H1 (cell line): ENCODE measurements around the gene IL16. TPM values are rescaled to one million over a fixed set of nuclear protein-coding genes. Genes with fewer than 3 reads are reported as not detected.

Experiments used
- CTCF ChIA-PET: fragments of 300-600 bp; sonication (Branson Sonifier 250); formaldehyde crosslinking; loops from one replicate; lab custom pipeline; 2021; ENCODE audit not compliant: partially characterized antibody; lab: Charles Lee
- POLR2A ChIA-PET: fragments of 300-600 bp; sonication (Branson Sonifier 250); formaldehyde crosslinking; loops from one replicate; lab custom pipeline; 2021; ENCODE audit warnings: inconsistent platforms; ENCODE audit not compliant: partially characterized antibody; lab: Charles Lee
- DNase-seq, 2 experiments: peaks; one replicate each; pipeline versions ENCODE4 v3.0.0 to v3.0.0-alpha.2; 2010 to 2022; ENCODE audit warnings: low spot score in 2 of 2, low read depth in 1 of 2, mixed read lengths in 1 of 2
- FAIRE-seq: peaks from 2 replicates; lab custom pipeline; 2011; peaks lifted over from hg19 to GRCh38; lab: Jason Lieb, UNC
- H2AFZ ChIP-seq: 2 replicates; pipeline ENCODE4 v1.8.1; 2012; ENCODE audit warnings: low read length, inconsistent platforms
- H2AK5ac ChIP-seq: 2 replicates; pipeline ENCODE4 v1.6.1; 2013; ENCODE audit warnings: low read depth, low read length
- H2BK120ac ChIP-seq: replicated peaks from 2 replicates; pipeline ENCODE3; 2013; ENCODE audit warnings: low read depth, low read length, inconsistent platforms
- H2BK12ac ChIP-seq: 2 replicates; pipeline ENCODE4 v1.6.1; 2013; ENCODE audit warnings: low read depth, low read length
- H2BK15ac ChIP-seq: 2 replicates; pipeline ENCODE4 v1.6.1; 2013; ENCODE audit warnings: low read length
- H2BK20ac ChIP-seq: 2 replicates; pipeline ENCODE4 v1.6.1; 2013; ENCODE audit warnings: low read length
- H2BK5ac ChIP-seq: 2 replicates; pipeline ENCODE4 v1.6.1; 2013; ENCODE audit warnings: low read depth, low read length
- H3K14ac ChIP-seq: 2 replicates; pipeline ENCODE4 v1.6.1; 2013; ENCODE audit warnings: inconsistent platforms; ENCODE audit not compliant: insufficient read length
- H3K18ac ChIP-seq: 2 replicates; pipeline ENCODE4 v1.6.1; 2013; ENCODE audit warnings: low read length; ENCODE audit errors: extremely low read depth
- H3K23ac ChIP-seq: 2 replicates; pipeline ENCODE4 v1.6.1; 2013; ENCODE audit warnings: inconsistent platforms; ENCODE audit not compliant: insufficient read length
- H3K23me2 ChIP-seq: 2 replicates; pipeline ENCODE4 v1.6.1; 2013; ENCODE audit warnings: low read depth, low read length
- H3K27ac ChIP-seq: 2 replicates; pipeline ENCODE4 v1.6.1; 2011; ENCODE audit warnings: low read depth, low read length, inconsistent platforms
- H3K27me3 ChIP-seq, 4 experiments: replicated peaks in 1 of 4; 1 replicate in 1 of 4; 2 replicates in 3 of 4; pipeline versions ENCODE4 v1.6.1 to v1.8.1; 2011 to 2013; ENCODE audit warnings: low read length in 3 of 4, mild to moderate bottlenecking in 3 of 4, inconsistent platforms in 2 of 4, mixed read lengths in 2 of 4, moderate library complexity in 1 of 4; ENCODE audit not compliant: control insufficient read depth in 3 of 4, insufficient read depth in 3 of 4; ENCODE audit errors: extremely low read depth in 1 of 4
- H3K36me3 ChIP-seq, 4 experiments: 2 replicates each; pipeline versions ENCODE4 v1.6.1 to v1.8.1; 2011 to 2013; ENCODE audit warnings: mild to moderate bottlenecking in 4 of 4, low read length in 3 of 4, moderate library complexity in 2 of 4, control low read depth in 1 of 4, inconsistent platforms in 1 of 4; ENCODE audit not compliant: insufficient read depth in 4 of 4, control insufficient read depth in 2 of 4
- H3K4ac ChIP-seq: replicated peaks from 2 replicates; pipeline ENCODE3; 2013; ENCODE audit warnings: low read length, low read depth, mixed read lengths, inconsistent platforms; ENCODE audit not compliant: insufficient read length
- H3K4me1 ChIP-seq, 4 experiments: replicated peaks in 1 of 4; 1 replicate in 1 of 4; 2 replicates in 3 of 4; pipeline versions ENCODE4 v1.6.1 to v1.8.1; 2011 to 2013; ENCODE audit warnings: low read length in 3 of 4, inconsistent platforms in 2 of 4, mixed read lengths in 1 of 4; ENCODE audit not compliant: insufficient read depth in 4 of 4, control insufficient read depth in 3 of 4
- H3K4me2 ChIP-seq, 2 experiments: 2 replicates each; pipeline versions ENCODE4 v1.6.1 to v1.8.1; 2011 to 2013; ENCODE audit warnings: low read depth in 2 of 2, low read length in 2 of 2, control low read depth in 1 of 2, inconsistent platforms in 1 of 2, mild to moderate bottlenecking in 1 of 2; ENCODE audit not compliant: insufficient read depth in 1 of 2
- H3K4me3 ChIP-seq, 4 experiments: fragments of 200-600, 300-600 bp in 1 of 4; sonication (generic), shearing (Covaris generic), sonication (Bioruptor Twin) in 1 of 4; 2 replicates each; pipeline versions ENCODE4 v1.5.1 to v1.8.1; 2011 to 2016; ENCODE audit warnings: low read length in 4 of 4, low read depth in 3 of 4, control low read depth in 2 of 4, inconsistent platforms in 2 of 4, mild to moderate bottlenecking in 2 of 4, mixed read lengths in 1 of 4, moderate library complexity in 1 of 4; ENCODE audit not compliant: insufficient read depth in 2 of 4; ENCODE audit errors: extremely low read depth in 1 of 4
- H3K56ac ChIP-seq: replicated peaks from 2 replicates; pipeline ENCODE3; 2013; ENCODE audit warnings: low read depth, mild to moderate bottlenecking, mixed read lengths, low read length, inconsistent platforms; ENCODE audit not compliant: insufficient read length
- H3K79me1 ChIP-seq: 2 replicates; pipeline ENCODE4 v1.6.1; 2013; ENCODE audit warnings: low read depth, low read length, control low read depth
- H3K79me2 ChIP-seq, 2 experiments: 2 replicates each; pipeline versions ENCODE4 v1.6.1 to v1.8.1; 2012 to 2013; ENCODE audit warnings: low read length in 2 of 2, mild to moderate bottlenecking in 2 of 2, inconsistent platforms in 1 of 2; ENCODE audit not compliant: insufficient read depth in 2 of 2, control insufficient read depth in 1 of 2
- H3K9ac ChIP-seq, 4 experiments: replicated peaks in 1 of 4; 1 replicate in 1 of 4; 2 replicates in 3 of 4; pipeline versions ENCODE4 v1.6.1 to v1.8.1; 2011 to 2013; ENCODE audit warnings: low read depth in 3 of 4, low read length in 3 of 4, control low read depth in 2 of 4, mild to moderate bottlenecking in 2 of 4, moderate library complexity in 2 of 4, inconsistent platforms in 1 of 4; ENCODE audit errors: extremely low read depth in 1 of 4
- H3K9me3 ChIP-seq, 2 experiments: 2 replicates each; pipeline versions ENCODE4 v1.6.1 to v1.8.1; 2012 to 2013; ENCODE audit warnings: mild to moderate bottlenecking in 2 of 2, moderate library complexity in 2 of 2, control low read depth in 1 of 2, inconsistent platforms in 1 of 2, low read depth in 1 of 2, low read length in 1 of 2, mixed read lengths in 1 of 2; ENCODE audit not compliant: insufficient read depth in 2 of 2
- H4K20me1 ChIP-seq, 2 experiments: replicated peaks in 1 of 2; 2 replicates each; pipeline versions ENCODE3 to v1.8.1; 2011 to 2013; ENCODE audit warnings: inconsistent platforms in 2 of 2, low read length in 2 of 2, mild to moderate bottlenecking in 1 of 2; ENCODE audit not compliant: insufficient read depth in 2 of 2, control insufficient read depth in 1 of 2
- H4K5ac ChIP-seq: 2 replicates; pipeline ENCODE4 v1.6.1; 2013; ENCODE audit warnings: low read length, low read depth, mixed read lengths, inconsistent platforms; ENCODE audit not compliant: insufficient read length
- H4K8ac ChIP-seq: 2 replicates; pipeline ENCODE4 v1.8.0; 2013; ENCODE audit warnings: mild to moderate bottlenecking, moderate library complexity, low read length, inconsistent platforms; ENCODE audit not compliant: insufficient read depth; ENCODE audit errors: extremely low read depth
- H4K91ac ChIP-seq: replicated peaks from 2 replicates; pipeline ENCODE3; 2013; ENCODE audit warnings: low read length, mixed read lengths, inconsistent platforms; ENCODE audit not compliant: insufficient read length
- CBX5 ChIP-seq: fragments of 300-800, 300-1000 bp; sonication (generic); IDR thresholded peaks from 2 replicates; pipeline ENCODE4 v1.7.1; 2016; ENCODE audit warnings: antibody characterized with exemption, low read length, low read depth
- CHD1 ChIP-seq: IDR thresholded peaks from 2 replicates; pipeline ENCODE4 v1.6.1; 2012; ENCODE audit warnings: low read depth, low read length, improper control_type of control experiment
- CTCF ChIP-seq, 3 experiments: IDR thresholded peaks; 1 replicate in 2 of 3; 2 replicates in 1 of 3; pipeline versions ENCODE4 v1.5.1 to v1.6.1; 2011; ENCODE audit warnings: low read length in 3 of 3, mild to moderate bottlenecking in 3 of 3, inconsistent platforms in 2 of 3, low read depth in 1 of 3, moderate library complexity in 1 of 3; ENCODE audit not compliant: insufficient read depth in 1 of 3; ENCODE audit errors: control extremely low read depth in 1 of 3
- GABPA ChIP-seq: IDR thresholded peaks from 2 replicates; pipeline ENCODE4 v1.6.1; 2011; ENCODE audit warnings: mild to moderate bottlenecking, low read length, moderate library complexity, borderline replicate concordance; ENCODE audit not compliant: insufficient read depth
- JUND ChIP-seq: IDR thresholded peaks from 2 replicates; pipeline ENCODE4 v1.6.1; 2011; ENCODE audit warnings: mild to moderate bottlenecking, improper control_type of control experiment, low read length
- POLR2AphosphoS5 ChIP-seq: IDR thresholded peaks from 2 replicates; pipeline ENCODE4 v1.6.1; 2011; ENCODE audit warnings: low read depth, low read length
- RNF2 ChIP-seq: fragments of 200-900, 300-1000 bp; sonication (generic); IDR thresholded peaks from 2 replicates; pipeline ENCODE4 v1.7.1; 2016; ENCODE audit warnings: borderline replicate concordance, low read depth, mild to moderate bottlenecking, antibody characterized with exemption, low read length; ENCODE audit not compliant: poor library complexity, severe bottlenecking; ENCODE audit errors: missing control alignments
- YY1 ChIP-seq: IDR thresholded peaks from 2 replicates; pipeline ENCODE4 v1.6.1; 2011; ENCODE audit warnings: low read depth, mild to moderate bottlenecking, low read length
- WGBS, 2 experiments: shearing (Covaris generic) in 1 of 2; methylation state at CpG; one replicate each; pipeline versions ENCODE4 v1.1.6 to v1.1.7; 2013 to 2015; ENCODE audit warnings: low lambda C conversion rate in 2 of 2, mixed read lengths in 2 of 2, inconsistent platforms in 1 of 2, low coverage in 1 of 2, missing lambda C conversion rate in 1 of 2; ENCODE audit not compliant: insufficient replicate concordance in 2 of 2, insufficient coverage in 1 of 2, insufficient read length in 1 of 2; ENCODE audit errors: extremely low coverage in 1 of 2, missing lambda C conversion rate in 1 of 2; 5-methylcytosine and 5-hydroxymethylcytosine counted together
- polyA plus RNA-seq, 7 experiments: library from polyadenylated mRNA; depleted of rRNA in 3 of 7; stranded (reverse) in 5 of 7; unstranded in 2 of 7; fragments of >200 nt in 5 of 7; fragments of 200-250 nt in 2 of 7; gene quantifications; 1 replicate in 5 of 7; 2 replicates in 1 of 7; 4 replicates in 1 of 7; pipeline versions ENCODE4 v1.2.1 to v1.2.3, GENCODE V29; 2011 to 2013; ENCODE audit warnings: missing spikeins in 2 of 7, mixed read lengths in 2 of 7
- total RNA-seq: library from RNA; stranded (reverse); fragmentation: NEBNext Ultra II Directional; extraction: Animal tissue kit (Norgen Biotek cat#: 25700); gene quantifications from 2 replicates; pipeline ENCODE4 v1.2.1, GENCODE V29; 2021

The IL16 gene
- total and polyA plus RNA-seq, 2 of the 8 experiments (the other 6 are each of a cell fraction or from before 2014, with no cell fraction given), result 0.03 to 0.09 TPM

DNA sequence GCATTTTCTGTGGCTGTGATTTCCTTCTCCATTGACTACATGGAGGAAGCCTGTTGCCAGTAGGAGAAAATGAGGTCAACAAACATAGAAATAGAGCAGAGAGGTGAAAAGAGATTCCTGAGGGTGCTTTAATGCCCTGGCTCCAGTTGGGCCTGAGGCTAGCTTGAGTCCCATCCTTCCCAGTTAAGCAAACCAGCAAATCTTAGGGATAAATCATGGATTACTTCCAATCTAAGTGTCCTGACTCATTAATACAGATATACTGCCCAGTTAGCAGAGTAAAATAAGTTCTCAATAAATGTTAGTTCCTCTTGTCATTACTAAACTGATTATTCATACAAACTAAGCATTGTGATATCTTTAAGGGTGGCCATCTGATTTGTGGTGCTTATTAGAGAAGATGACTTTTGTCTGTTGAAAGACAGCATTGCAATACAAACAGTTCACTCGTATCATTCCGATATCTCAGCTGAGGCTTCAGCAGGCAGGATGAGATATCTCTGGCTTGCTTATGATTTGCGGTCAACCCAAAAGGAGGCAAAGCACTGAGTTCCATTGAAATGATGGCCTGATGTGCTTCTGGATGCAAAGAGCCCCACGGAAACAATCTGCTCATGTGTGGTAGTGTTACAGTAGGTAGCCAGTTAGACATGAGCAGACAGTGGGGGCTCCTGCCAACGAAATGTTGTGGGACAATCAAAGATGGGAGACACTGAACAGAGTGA lies 133.8 kb downstream of the IL16 start:
- no peak overlapping the region for H3K4me3 ChIP-seq
- H3K27ac ChIP-seq, result no peak overlapping the region
- peaks cover 0 to 2% (median 0%) of the 10 kb centered on the region in 4 experiments; a peak in 1 of 7 replicates for H3K4me1 ChIP-seq
- no peaks in the 10 kb centered on the region for H3K36me3 ChIP-seq
- POLR2A ChIA-PET, result no interaction called here
- H3K27me3 ChIP-seq, result no peaks in the 10 kb centered on the region
- no peak overlapping the region for H3K4me2 ChIP-seq
- H2BK12ac ChIP-seq, result no peak overlapping the region
- H2BK15ac ChIP-seq, result no peak overlapping the region
- no peak overlapping the region for H3K14ac ChIP-seq
- H3K79me2 ChIP-seq, result no peaks in the 10 kb centered on the region
- no peak overlapping the region for H3K23ac ChIP-seq
- H3K56ac ChIP-seq, result no peak overlapping the region
- no peak overlapping the region for H3K4ac ChIP-seq
- H4K91ac ChIP-seq, result no peak overlapping the region
- WGBS, 2 experiments, result 91% methylated on average over 5 of the region's 5 CpGs; no CpG with 5 or more reads in 1 of the 2 experiments
- no peak overlapping the region for H2AFZ ChIP-seq
- no peaks in the 10 kb centered on the region for H3K23me2 ChIP-seq
- no peak for DNase-seq
- H4K20me1 ChIP-seq, result no peaks in the 10 kb centered on the region
- H3K9me3 ChIP-seq, result no peaks in the 10 kb centered on the region
- CTCF ChIA-PET, result interaction anchor here (1.6 to 1.9 kb wide), 2 partner anchors 27 to 55 kb away, joined by 3 to 5 read pairs; no protein-coding TSS in a partner anchor
- no peak overlapping the region for H4K5ac ChIP-seq
- H2AK5ac ChIP-seq, result no peak overlapping the region
- no peak overlapping the region for H2BK120ac ChIP-seq
- H2BK5ac ChIP-seq, result no peak overlapping the region
- no peak overlapping the region for H3K9ac ChIP-seq
- no peaks in the 10 kb centered on the region for H3K79me1 ChIP-seq
- no peak overlapping the region for H4K8ac ChIP-seq
- H2BK20ac ChIP-seq, result no peak overlapping the region
- no peak for FAIRE-seq
- no peak overlapping the region for H3K18ac ChIP-seq
- TF ChIP-seq GABPA (no peak), JUND (no peak), CTCF (IDR thresholded peaks at IDR 0.05; ENCODE audit: control extremely low read depth in 1 of 3, insufficient read depth in 1 of 3, low read depth in 1 of 3, low read length in 3 of 3) (no peak), YY1 (no peak), CHD1 (no peak), CBX5 (no peak), RNF2 (no peak), POLR2AphosphoS5 (no peak)
